ENCODE data around the gene NFASC.

- TF ChIP-seq CTCF (conservative IDR thresholded peaks at IDR 0.05; ENCODE audit: low read length), result no peak
- no peak for TF ChIP-seq EZH2phosphoT487 (IDR thresholded peaks at IDR 0.05; ENCODE audit: borderline replicate concordance, low read depth, low read length)
These were observed 3.5 kb upstream of the NFASC start for GRCh38 chr1:204867203-204867602.
